HG03558 (cell line): ENCODE measurements around the gene FGF2.
A peak's percentile ranks its signal among the peaks of the same experiment; 100 is the strongest.
"Not testable (repeated sequence)": the region's sequence is repeated elsewhere in the genome, so short reads cannot be mapped to it uniquely, and the experiment has no call there.

Experiments used
- ATAC-seq: cut with Tn5 transposase; IDR thresholded peaks from one replicate; pipeline ENCODE4 v1.9.1; 2021; ENCODE audit warnings: moderate number of reproducible peaks; ENCODE audit not compliant: unreplicated experiment; ENCODE audit errors: extremely low read depth

Gene FGF2

DNA sequence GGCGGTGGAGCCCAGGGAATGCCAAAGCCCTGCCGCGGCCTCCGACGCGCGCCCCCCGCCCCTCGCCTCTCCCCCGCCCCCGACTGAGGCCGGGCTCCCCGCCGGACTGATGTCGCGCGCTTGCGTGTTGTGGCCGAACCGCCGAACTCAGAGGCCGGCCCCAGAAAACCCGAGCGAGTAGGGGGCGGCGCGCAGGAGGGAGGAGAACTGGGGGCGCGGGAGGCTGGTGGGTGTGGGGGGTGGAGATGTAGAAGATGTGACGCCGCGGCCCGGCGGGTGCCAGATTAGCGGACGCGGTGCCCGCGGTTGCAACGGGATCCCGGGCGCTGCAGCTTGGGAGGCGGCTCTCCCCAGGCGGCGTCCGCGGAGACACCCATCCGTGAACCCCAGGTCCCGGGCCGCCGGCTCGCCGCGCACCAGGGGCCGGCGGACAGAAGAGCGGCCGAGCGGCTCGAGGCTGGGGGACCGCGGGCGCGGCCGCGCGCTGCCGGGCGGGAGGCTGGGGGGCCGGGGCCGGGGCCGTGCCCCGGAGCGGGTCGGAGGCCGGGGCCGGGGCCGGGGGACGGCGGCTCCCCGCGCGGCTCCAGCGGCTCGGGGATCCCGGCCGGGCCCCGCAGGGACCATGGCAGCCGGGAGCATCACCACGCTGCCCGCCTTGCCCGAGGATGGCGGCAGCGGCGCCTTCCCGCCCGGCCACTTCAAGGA, at the start of gene FGF2:
FGF2 (plus strand) TSS at position 279 of the 705 bp plus-strand sequence; CDS start at position 623, 344 bp downstream.
- no peak for ATAC-seq

DNA sequence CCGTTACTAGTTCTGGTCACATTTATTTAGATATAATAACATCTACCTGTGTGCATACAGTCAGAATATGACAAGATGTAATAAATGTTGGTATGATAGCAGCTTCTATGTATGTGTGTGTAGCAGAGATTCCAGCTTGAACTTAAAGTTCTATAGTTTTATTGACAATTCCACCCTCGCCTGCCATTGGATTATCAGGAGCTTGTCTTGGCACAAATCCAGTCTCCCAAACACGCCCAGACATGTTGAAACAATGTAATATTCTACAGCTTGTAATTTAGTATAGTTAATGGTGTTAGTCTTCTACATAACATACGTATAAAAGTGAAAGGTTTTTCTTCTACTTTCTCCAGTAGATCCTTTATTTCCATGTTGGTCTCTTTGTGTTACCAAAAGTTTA, 49.7 kb upstream of the FGF2 start:
- no peak for ATAC-seq

DNA sequence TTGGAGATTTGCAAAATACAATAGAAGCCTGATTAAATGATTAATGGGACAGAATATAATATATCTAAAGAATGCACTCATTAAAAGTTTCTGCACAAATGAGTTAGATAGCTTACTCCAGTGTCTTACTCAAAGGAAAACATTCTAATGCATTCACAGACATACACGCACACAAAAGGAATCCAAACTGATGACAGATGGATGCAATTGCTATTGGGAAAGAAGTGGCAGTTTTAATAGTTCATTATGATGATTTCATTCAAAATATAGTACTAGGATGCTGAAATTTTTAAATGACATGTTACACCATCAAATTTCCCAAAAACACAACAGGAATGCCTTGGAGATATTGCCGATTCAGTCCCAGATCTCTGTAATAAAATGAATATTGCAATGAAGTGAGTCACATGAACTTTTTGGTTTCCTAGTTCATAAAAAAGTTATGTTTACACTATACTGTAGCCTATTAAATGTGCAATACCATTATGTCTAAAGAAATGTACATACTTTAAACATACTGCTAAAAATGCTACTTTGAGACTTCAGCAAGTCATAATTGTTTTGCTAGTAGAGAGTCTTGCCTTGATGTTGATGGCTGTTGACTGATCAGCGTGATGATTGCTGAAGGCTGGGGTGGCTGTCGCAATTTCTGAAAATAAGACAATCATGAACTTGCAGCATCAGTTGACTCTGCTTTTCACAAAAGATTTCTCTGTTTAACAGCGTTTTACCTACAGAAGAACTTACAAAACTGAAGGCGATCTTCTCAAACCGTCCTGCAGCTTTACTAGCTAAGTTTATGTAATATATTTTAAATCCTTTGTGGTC, 48.6 kb upstream of the FGF2 start:
- ATAC-seq = no peak

DNA sequence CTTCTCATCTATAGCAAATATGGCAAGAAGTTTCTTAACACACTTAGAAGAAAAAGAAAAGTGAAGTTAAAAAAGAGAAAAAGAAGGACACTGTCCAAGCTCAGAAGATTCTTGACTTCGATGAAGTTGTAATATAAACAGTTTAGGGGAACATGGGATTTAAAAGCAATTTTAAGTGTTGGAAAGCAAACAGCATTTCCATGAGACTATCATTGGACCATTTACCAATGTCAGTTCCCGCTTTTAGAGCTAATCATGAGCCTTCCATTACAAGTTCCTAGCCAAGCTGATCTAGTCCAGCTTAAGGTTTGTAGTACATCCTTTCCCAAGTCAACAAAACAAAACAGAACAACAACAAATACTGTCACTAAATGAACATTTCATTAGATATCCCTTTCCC, 45.1 kb upstream of the FGF2 start:
- no peak for ATAC-seq

DNA sequence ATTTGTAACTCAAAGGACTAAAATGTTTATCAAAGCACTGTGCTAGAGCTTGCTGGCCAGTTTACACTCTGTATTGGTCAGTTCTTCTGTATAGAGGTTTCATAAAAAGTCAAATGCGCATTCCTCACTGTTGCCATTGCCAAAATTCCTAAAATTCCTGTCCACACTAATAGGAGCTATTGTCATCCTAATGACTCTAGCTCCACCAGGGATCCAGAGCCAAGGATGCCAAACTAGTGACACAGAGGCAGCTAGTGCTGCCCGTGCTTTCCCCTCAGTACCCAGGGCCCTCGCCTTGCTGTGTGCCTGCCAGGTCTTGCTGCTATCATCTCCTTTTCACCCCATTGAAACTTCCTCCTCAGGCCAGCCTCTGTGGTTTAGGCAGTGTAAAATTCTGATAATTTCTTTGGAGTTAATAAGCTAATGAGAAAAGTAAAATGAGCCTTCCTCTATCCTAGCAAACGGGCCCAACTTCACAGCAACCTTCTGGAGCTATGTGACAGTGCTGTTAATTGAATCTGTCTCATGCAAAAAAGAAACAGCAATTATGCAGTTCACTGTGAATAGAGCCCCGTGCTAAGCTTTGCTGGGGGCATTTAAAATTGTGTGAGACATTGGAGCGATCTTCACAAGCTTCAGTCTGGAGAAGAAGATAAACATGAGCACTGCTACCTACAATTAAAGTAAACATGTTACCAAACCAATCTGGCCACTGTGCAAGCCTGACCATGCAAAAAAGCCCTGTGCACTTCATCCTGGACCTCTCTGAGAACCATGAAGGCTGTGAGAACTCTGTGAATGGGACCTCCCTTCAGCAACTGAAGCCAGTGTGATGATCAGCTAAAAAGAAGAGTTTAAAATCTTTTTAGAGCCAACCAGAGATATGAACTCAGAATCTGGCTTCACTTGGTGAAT, 43.1 kb upstream of the FGF2 start:
- no peak for ATAC-seq

DNA sequence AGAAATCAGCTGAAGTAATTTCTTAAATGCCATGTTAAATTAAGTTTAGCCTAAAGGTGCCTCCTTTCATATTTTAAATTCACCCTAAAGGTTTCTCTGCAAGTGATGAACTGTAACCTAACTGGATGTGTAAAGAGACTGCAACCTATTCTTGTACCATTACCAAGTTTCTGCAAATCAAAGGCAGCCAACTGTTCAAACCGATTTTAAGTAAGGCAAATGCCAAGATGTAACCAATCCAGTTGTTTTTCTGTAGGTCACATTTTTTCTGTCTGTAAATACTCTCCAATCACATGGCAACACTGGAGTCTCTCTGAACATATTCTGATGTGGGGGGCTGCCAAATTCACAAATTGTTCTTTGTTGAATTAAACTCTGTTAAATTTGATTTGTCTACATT, 42.4 kb upstream of the FGF2 start:
- no peak for ATAC-seq

DNA sequence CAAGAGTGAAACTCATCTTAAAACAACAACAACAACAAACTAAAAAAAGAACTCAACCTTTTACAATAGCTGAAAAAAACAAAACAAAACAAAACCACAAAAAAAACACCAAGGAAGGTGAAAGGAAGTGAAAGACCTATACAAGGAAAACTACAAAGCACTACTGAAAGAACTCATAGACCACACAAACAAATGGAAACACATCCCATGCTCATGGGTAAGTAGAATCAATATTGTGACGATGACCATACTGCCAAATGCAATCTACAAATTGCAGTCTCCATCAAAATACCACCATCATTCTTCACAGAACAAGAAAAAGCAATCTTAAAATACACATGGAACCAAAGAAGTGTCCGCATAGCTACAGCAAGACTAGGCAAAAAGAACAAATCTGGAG, 41.5 kb upstream of the FGF2 start:
- ATAC-seq = no peak

DNA sequence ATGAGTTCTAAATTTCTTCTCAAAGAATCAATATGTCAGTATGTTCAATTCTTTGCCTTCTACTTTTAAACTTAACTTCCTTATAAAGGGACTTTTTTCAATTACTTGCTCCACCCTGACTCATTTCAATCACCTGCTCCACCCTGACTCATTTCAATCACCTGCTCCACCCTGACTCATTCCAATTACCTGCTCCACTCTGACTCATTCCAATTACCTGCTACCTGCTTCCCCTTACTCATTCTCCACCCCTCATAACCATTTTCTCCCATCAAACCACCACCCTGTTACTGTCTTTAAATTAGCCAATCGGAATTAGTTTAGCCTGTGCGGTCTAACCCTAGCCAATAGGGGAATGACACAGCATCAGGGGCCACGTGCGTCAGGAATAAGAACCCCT, 40.3 kb upstream of the FGF2 start:
- not testable (repeated sequence) for ATAC-seq

DNA sequence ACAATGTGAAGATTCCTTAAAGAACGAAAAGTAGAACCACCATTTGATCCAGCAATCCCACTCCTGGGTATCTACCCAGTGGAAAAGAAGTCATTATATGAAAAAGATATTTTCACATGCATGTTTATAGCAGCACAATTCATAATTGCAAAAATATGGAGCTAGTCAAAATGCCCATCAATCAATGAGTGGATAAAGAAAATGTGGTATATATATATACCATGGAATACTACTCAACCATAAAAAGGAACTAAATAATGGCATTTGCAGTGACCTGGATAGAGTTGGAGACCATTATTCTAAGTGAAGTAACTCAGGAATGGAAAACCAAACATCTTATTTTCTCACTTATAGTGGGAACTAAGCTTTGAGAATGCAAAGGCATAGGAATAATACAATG, 39.7 kb upstream of the FGF2 start:
- not testable (repeated sequence) for ATAC-seq

DNA sequence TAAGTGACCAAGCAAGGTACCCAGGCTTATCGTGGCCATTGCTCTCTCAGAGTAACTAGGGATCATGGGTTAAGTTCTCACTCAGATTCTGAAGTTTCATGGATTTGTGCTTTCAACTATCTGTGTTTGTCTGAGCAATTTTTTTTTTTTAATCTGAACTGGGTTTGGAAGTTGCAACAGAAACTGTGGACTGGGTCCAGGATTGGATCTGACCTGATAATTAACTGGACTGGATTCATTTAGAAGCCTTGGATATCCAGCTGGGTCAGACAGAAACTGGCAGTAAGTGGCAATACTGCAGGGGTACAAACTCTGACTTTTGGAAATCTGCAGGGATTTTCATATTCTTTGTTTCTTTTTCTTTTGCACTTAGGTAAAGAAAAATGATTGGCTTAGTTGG, 38.7 kb upstream of the FGF2 start:
- no peak for ATAC-seq

DNA sequence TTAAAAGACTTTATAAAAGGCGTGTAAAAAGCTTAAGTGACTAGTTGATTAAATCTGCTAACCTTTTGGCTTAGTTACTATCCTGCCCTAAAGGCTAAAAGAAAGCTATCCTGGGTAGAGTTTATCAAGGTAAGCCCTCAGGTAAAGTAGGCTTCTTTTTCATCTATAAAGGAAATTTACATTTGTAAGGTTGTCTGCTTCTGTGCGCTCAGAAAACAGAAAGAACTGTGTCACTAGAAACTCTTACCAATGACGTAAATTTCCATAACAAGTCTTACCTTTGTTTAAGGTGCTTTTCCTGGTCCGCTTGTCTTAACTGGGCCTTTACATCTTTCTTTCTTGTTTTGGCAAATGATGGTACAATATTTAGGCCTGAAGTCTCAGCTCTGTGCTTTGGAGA, 37.7 kb upstream of the FGF2 start:
- no peak for ATAC-seq

DNA sequence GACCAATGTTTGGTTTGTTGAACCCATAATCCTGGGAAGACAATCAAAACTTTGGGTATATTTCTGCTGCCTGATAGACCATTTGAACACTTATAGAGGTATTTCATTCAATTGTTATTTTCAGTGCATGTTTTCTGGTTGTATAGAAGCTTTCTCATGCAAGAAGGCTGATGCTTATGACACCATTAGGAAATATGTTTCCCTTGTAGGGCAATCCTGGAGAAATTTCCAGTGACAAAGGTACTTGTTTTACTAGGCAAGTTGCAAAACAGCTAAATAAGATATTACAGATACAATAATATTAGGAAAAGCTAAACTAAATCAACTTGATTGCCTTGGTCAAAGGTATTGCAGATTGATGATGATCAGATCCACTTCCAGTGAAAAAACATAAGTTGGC, 32.8 kb upstream of the FGF2 start:
- ATAC-seq = no peak

DNA sequence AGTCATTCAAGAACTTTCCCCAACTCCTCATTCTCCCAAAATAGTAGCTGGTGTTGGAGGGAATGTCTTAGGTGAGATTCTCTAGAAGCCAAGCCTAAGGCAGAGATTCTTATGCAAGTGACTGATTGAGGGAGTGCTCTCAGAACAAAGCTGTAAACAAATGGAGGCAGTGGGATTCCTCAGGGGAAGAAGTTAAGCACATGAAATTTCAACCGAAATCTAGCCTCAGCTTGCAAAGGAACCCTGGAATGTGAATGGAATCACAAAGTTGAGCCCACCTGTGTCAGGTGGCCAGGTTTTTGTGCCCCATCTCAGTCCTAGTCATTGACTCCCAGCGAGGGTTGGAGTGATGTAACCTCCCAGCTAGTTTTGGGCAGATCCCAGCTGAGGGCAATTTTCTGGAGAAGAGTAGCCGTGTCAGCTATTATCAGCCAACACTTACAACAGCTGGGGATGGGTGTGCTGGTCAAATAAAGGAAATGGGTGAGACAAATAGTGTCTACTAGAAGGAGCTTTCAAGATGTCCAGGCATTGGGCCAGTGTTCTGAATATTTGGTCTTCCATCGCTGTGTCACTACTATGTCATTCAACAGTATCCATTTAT, 29.7 kb upstream of the FGF2 start:
- ATAC-seq = no peak

DNA sequence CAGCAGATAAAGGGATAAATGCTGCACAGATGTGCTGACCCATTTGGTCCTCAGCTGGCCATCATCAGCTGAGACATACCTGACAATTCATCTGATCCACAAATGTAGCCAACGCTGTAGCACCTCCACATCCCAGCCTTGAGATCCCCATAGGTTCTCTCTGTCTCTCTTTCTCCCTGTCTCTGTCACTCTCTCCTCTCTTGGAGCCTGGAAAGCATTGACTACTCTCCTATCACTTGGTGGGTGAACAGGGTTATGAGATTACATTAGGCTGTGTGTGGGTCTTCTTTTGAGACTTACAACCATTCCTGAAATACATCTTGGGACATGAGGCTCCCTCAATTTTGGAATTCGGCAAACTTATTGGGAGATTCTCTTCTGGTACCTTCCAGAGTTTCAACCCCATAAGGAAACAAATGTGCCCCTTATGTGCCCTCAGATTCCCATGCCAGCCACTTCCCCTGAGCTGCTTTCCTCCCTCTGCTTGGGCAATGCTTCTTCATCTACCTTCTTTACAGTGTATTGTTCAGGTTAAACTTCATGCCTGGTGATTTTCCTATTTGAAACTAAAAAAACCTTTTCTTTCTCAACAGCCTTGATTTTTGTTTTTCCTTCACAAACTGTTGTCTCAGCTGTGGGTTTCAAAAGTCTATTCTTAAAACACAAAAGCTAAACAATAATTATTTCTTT, 29.1 kb upstream of the FGF2 start:
- no peak for ATAC-seq

DNA sequence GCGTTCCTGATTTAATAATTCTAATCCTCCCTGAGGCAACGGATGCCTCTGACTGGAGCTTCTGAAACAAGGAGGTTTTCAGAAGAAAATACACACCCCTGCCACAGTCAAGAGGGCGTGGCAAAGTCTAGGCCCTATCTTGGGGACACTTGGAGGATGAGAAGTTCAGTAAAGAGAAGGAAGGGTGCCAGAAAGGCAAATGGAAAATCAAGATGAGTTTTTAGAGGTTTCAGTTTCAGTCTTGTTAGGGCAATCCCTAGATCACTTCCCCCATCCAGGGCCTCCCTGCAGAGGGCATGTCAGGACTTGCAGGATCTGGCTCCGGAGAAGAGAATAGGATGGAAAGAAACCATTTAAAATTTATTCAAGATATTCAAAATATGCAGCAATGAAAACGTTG, 28.5 kb upstream of the FGF2 start:
- peak; percentile 51 for ATAC-seq

DNA sequence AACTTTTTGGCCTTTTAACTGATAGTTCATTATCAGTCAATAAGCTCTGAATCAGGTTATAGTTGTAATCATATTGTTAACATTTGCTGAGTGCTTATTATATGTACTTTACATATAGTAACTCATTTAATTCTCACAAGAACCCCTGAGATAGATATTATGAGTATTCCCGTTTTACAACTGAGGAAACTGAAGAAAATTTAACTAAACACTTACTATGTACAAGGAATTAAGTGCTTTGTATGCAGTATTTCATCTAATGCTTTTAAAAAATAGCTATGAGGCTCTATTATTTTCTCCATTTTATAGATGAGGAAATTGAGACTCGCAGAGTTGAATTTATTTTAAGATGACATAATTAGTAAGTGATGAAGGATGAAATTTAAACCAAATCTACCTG, 27.7 kb upstream of the FGF2 start:
- no peak for ATAC-seq

DNA sequence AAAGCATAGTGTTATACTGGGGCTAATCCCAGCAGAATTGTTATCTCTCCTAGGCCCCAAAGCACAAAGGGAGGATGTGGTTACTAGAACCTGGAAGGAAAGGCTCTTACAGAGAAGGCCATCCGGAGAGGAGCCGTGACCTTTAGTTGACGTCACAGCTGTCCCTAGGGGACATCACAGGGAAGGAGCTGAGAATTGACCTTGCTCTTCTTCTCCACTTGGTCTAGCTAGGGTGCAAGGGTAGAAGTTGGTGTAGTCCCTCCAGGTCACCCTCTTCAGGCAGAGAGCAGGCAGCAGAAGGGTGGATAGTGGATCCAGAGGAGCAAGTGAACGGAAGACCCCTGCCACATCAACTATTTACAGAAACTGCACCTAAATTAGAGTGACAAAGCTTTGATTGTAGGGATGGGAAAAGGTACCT, 22.8 kb upstream of the FGF2 start:
- no peak for ATAC-seq

DNA sequence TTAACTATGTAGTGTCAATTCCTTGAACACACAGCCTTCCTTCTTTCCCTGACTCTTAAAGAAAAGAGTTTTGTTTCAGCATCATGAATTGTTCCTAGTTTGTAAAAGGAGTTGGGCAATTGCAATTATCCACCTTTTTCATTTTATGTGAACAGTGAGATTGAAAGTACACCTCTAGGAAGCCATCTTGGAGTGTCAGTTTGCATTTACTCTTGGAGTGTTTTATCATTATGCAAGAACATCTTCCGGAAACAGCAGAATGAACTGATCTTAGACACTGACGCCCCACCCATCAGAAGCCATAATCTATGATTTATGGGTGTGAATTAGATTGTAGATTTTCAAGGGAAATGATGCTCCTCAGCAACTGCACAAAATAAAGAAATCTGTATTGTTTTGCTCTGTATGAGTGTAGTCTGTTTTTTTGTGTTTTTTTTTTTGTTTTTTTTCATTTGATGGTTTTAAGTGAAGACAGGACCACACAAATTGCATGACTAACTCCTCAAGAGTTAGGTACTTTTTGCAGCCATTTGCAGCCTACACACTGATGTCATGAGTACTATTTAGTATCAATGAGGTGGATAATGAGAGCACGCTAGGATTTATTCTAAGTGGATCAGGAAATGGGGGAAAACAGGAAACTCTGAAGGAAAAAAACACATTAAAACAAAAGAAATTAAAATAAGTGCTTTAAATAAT, 19.5 kb upstream of the FGF2 start:
- no peak for ATAC-seq

DNA sequence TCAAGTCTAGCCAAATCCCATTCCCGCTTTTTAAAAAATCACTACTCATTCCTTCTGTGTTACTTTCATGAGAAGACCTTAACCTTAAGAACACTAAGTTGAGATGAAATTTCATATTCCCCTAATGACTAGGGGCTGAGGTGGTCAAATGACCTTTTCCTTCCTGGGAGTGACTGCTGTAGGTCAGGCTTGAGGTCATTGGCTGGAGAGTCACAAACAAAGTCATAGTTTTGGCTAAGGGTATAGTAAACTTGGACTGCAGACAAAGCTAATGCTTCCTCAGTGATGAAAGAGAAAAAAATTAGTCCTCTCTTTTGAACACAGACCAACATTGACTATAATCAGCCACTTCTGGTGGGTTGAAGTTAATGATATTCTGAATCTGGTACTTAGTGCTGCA, 16.0 kb upstream of the FGF2 start:
- ATAC-seq = no peak
